Neural crest cell (in vitro differentiated cells): ENCODE data around the gene ANK3. TPM values are rescaled to one million over a fixed set of nuclear protein-coding genes. Genes with fewer than 3 reads are reported as not detected.
A peak's percentile ranks its signal among the peaks of the same experiment; 100 is the strongest.

ENCODE experiments used
- DNase-seq: peaks from one replicate; pipeline ENCODE4 v3.0.0; 2021; ENCODE audit warnings: low read depth, mixed read lengths, low spot score
- H3K27ac Mint-ChIP-seq: one replicate; pipeline ENCODE4 v1.8.0; 2021; ENCODE audit warnings: mild to moderate bottlenecking, mixed read lengths; ENCODE audit not compliant: unreplicated experiment
- H3K27me3 Mint-ChIP-seq: 2 replicates; pipeline ENCODE4 v1.8.0; 2021; ENCODE audit warnings: low read depth, mild to moderate bottlenecking, mixed read lengths
- H3K36me3 Mint-ChIP-seq: 2 replicates; pipeline ENCODE4 v1.8.0; 2021; ENCODE audit warnings: low read depth, mild to moderate bottlenecking, mixed read lengths
- H3K4me1 Mint-ChIP-seq: 2 replicates; pipeline ENCODE4 v1.8.0; 2021; ENCODE audit warnings: mixed read lengths
- H3K4me3 Mint-ChIP-seq: one replicate; pipeline ENCODE4 v1.8.0; 2021; ENCODE audit warnings: mild to moderate bottlenecking, mixed read lengths
- H3K9me3 Mint-ChIP-seq: 2 replicates; pipeline ENCODE4 v1.8.0; 2021; ENCODE audit warnings: mixed read lengths
- long read RNA-seq: library from polyadenylated mRNA; unstranded; transcript quantifications from one replicate; pipeline ENCODE4 v2.0.0, GENCODE V29; 2020
- total RNA-seq: library from RNA; stranded (reverse); gene quantifications from 2 replicates; pipeline ENCODE4 v1.2.1, GENCODE V29; 2021
- TF ChIP-seq, protein P1 (sequence below): fragments of 200-600 bp; sonication (generic); conservative IDR thresholded peaks from 2 replicates; pipeline ENCODE4 v1.5.0; 2021; ENCODE audit warnings: antibody characterized with exemption, mild to moderate bottlenecking

The ANK3 gene
- 44.6 and 45.2 TPM in 2 replicates for total RNA-seq
- long read RNA-seq, transcript ANK3-202 (21 exons, 3,811 nt): major isoform, 7 of 56 reads
- long read RNA-seq, partial matches to known transcripts: 27 of 56 reads
- long read RNA-seq, other reads (novel, unspliced or antisense): 22 of 56 reads

DNA sequence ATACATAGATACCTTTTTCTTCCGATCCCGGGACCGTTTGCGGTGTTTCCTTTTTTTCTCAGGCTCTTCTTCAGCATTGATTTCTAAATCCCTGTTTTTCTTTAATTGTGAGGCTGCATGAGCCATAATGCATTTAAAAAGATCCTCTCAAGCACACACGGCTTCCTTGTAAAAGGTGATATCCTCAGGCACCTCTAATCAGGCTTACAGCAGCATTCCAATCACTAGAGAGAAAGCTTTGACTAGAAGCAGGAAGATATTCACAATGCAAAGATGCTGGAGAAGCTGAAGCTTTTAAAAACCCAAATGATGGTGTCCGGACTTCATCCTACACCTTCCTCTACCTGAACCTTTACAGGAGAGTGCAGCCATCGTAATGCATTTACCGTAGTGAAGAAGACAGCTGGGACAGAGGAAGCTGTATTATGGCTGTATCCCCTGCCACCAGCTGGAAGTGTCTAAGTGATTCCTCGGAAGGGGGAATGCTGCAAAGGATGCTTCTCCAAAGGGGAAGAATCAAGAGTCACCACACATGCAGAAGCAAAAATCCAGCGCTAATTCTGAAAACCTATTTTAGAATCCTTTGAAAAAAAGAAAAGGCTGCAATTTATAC, at the start of gene ANK3:
TSS of gene ANK3 (minus strand) at position 463 of the 613 bp plus-strand sequence. CDS start at position 126, 337 bp downstream.
- DNase-seq: no peak
- H3K4me3 Mint-ChIP-seq: peak within 1 kb of the TSS; percentile 68
- no peaks in the 10 kb centered on the region for H3K36me3 Mint-ChIP-seq
- H3K9me3 Mint-ChIP-seq: no peaks in the 10 kb centered on the region
- TF ChIP-seq, protein P1, sequence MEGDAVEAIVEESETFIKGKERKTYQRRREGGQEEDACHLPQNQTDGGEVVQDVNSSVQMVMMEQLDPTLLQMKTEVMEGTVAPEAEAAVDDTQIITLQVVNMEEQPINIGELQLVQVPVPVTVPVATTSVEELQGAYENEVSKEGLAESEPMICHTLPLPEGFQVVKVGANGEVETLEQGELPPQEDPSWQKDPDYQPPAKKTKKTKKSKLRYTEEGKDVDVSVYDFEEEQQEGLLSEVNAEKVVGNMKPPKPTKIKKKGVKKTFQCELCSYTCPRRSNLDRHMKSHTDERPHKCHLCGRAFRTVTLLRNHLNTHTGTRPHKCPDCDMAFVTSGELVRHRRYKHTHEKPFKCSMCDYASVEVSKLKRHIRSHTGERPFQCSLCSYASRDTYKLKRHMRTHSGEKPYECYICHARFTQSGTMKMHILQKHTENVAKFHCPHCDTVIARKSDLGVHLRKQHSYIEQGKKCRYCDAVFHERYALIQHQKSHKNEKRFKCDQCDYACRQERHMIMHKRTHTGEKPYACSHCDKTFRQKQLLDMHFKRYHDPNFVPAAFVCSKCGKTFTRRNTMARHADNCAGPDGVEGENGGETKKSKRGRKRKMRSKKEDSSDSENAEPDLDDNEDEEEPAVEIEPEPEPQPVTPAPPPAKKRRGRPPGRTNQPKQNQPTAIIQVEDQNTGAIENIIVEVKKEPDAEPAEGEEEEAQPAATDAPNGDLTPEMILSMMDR: no peak
- peak within 1 kb of the TSS; percentile 96 for H3K27ac Mint-ChIP-seq
- peaks cover 44% of the 10 kb centered on the region for H3K4me1 Mint-ChIP-seq
- H3K27me3 Mint-ChIP-seq: no peaks in the 10 kb centered on the region

DNA sequence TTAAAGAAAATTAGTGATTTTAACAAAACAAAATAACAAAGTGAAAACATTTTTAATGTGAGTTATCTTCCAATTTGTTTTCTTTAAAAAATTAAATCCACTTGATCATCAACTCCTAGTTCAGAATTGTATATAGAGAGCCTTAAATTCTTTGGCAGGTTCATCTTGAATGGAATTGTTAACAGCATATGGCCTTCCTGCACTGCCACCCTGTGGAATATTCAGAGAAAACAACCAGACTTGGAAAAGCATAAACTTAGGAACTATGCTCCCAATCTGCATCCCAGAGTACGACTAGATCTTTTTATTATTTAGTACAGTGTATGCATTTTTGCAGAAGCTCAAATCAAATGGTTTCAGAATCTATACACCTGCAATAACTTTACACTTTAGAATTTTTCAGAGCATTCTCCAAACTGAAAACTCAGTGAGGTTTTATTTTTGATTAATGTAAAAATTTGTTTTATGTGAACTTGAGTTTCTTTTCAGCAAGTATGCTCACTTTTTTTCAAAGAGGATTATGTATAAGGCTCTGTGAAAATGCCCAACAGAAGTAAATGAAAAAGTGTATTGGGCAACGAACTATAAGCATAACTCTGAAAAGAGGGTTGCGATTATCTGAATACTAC, 44.9 kb upstream of the ANK3 start:
- Mint-ChIP-seq H3K27ac (no peak overlapping the region), H3K27me3 (no peaks in the 10 kb centered on the region), H3K4me1 (no peaks in the 10 kb centered on the region), H3K9me3 (no peaks in the 10 kb centered on the region), H3K4me3 (no peak overlapping the region), H3K36me3 (no peaks in the 10 kb centered on the region)
- DNase-seq: peak; percentile 35
- TF ChIP-seq, protein P1: peak; percentile 91

DNA sequence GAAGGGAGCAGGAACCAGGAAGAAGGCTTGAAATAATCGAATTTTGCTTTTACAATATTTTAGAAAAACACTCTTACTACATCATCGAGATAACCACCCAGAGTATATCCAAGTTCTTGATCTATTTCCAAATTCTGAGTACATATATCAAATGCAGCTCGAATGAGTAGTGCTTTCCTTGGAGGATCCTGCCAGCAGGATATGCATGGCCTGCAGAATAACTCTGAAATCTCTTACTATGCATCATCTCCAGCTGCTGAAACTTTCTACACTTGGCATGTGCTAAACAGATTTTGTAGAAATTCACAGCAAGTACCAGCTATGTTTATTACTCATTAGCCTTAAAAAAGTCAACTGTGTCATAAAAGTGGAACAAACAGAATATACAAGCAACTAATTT, 44.0 kb upstream of the ANK3 start:
- Mint-ChIP-seq H3K9me3 (no peaks in the 10 kb centered on the region), H3K36me3 (no peaks in the 10 kb centered on the region), H3K27me3 (no peaks in the 10 kb centered on the region)

DNA sequence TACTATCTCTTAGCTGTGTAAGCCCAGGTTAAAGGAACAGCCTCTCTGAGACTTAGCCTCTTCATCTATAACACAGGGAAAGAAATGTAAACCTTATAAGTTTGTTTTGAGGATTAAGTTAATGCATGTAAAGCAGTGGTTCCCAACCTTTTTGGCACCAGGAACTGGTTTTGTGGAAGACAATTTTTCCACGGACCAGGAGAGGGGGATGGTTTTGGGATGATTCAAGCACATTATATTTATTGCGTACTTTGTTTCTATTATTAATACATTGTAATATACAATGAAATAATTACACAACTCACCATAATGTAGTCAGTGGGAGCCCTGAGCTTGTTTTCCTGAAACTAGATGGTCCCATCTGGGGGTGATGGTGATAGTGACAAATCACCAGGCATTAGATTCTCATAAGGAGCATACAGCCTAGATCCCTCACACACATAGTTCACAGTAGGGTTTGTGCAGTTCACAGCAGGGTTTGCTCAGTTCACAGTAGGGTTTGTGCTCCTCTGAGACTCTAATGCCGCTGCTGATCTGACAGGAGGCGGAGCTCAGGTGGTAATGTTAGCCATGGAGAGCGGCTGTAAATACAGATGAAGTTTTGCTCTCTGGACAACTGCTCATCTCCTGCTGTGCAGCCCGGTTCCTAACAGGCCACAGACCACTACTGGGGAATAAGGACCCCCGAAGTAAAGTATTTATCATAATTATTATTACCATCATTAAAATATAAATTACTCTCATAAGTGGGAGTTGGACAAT, 41.3 kb upstream of the ANK3 start:
- H3K4me3 Mint-ChIP-seq: no peak overlapping the region

More for the DNA sequence above, 44.0 kb upstream of the ANK3 start:
- TF ChIP-seq, protein P1: no peak
- H3K4me1 Mint-ChIP-seq: no peaks in the 10 kb centered on the region
- no peak for DNase-seq
- H3K4me3 Mint-ChIP-seq: no peak overlapping the region
- H3K27ac Mint-ChIP-seq: no peak overlapping the region

DNA sequence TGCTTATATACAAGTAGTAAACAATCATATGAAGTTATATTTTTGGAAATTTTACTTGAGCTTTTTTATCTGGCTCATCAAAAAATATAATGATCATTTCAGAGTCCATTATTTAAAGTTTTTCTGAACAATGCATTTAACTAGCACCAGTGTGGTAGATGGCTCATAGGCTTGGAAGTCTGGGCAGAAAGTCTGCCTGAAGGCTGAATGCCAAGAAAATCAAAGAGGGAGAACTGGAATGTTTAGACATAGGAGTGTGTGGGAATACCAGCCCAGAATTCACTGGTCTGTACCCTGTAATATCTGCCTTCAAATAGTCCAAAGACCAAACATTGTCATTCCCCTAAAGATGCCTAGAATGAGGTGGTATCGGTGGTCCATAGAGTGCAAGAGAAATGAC, 40.3 kb upstream of the ANK3 start:
- Mint-ChIP-seq H3K4me3 (no peak overlapping the region), H3K36me3 (no peaks in the 10 kb centered on the region), H3K27me3 (no peaks in the 10 kb centered on the region), H3K27ac (no peak overlapping the region), H3K9me3 (no peaks in the 10 kb centered on the region), H3K4me1 (no peaks in the 10 kb centered on the region)
- no peak for DNase-seq
- TF ChIP-seq, protein P1: no peak

More for the DNA sequence above, 41.3 kb upstream of the ANK3 start:
- no peak for DNase-seq
- Mint-ChIP-seq H3K27me3 (no peaks in the 10 kb centered on the region), H3K27ac (no peak overlapping the region), H3K36me3 (no peaks in the 10 kb centered on the region), H3K4me1 (no peaks in the 10 kb centered on the region), H3K9me3 (no peaks in the 10 kb centered on the region)
- TF ChIP-seq, protein P1: no peak
